Esophagus squamous epithelium (tissue), 5 donors: ENCODE measurements around the gene PIMREG. TPM values are rescaled to one million over a fixed set of nuclear protein-coding genes. Genes with fewer than 3 reads are reported as not detected.
A peak's percentile ranks its signal among the peaks of the same experiment; 100 is the strongest.

ENCODE experiments used
- DNase-seq: peaks from one replicate; lab custom pipeline; 2025; lab: John Stamatoyannopoulos, UW
- H3K27ac ChIP-seq, 4 donors: fragments of 200-600 bp; sonication (generic); one replicate each; pipeline ENCODE4 v1.5.1; 2016 to 2019; ENCODE audit warnings: mild to moderate bottlenecking in 1 of 4
- H3K27me3 ChIP-seq, 4 donors: fragments of 200-600 bp; sonication (generic); 1 replicate in 3 of 4; 2 replicates in 1 of 4; pipeline versions ENCODE4 v1.5.1 to v1.6.0; 2017 to 2021; ENCODE audit warnings: antibody characterized with exemption in 1 of 4
- H3K36me3 ChIP-seq, 3 donors: fragments of 200-600 bp; sonication (generic); one replicate each; pipeline ENCODE4 v1.5.1; 2016 to 2019
- H3K4me1 ChIP-seq, 3 donors: fragments of 200-600 bp; sonication (generic); one replicate each; pipeline ENCODE4 v1.5.1; 2017 to 2019
- H3K4me3 ChIP-seq, 4 donors: fragments of 200-600 bp; sonication (generic); 1 replicate in 3 of 4; 2 replicates in 1 of 4; pipeline ENCODE4 v1.5.1; 2016 to 2019; ENCODE audit warnings: mild to moderate bottlenecking in 2 of 4, moderate library complexity in 1 of 4
- H3K9me3 ChIP-seq, 3 donors: fragments of 200-600 bp; sonication (generic); one replicate each; pipeline ENCODE4 v1.5.1; 2016 to 2019
- CTCF ChIP-seq, 6 experiments: fragments of 450-650 bp in 4 of 6; fragments of 200-600 bp in 2 of 6; sonication (generic) in 2 of 6; IDR thresholded peaks; one replicate each; pipeline ENCODE4 v1.5.1; 2016 to 2019; ENCODE audit warnings: antibody characterized with exemption in 6 of 6, mild to moderate bottlenecking in 4 of 6, moderate library complexity in 4 of 6
- POLR2A ChIP-seq, 4 donors: fragments of 450-650 bp; IDR thresholded peaks; one replicate each; pipeline ENCODE4 v1.6.1; 2017; ENCODE audit warnings: antibody characterized with exemption in 4 of 4, mild to moderate bottlenecking in 4 of 4, moderate library complexity in 3 of 4
- WGBS, 2 donors: methylation state at CpG; one replicate each; pipeline ENCODE4 v1.1.5; 2018; 5-methylcytosine and 5-hydroxymethylcytosine counted together
- intact Hi-C: fragments of 100-400 bp; cut with DNase I; formaldehyde crosslinking; loops from one replicate; pipeline ENCODE4 v1.15.0; 2022
- total RNA-seq, 4 donors: library from RNA; depleted of rRNA; stranded (reverse); fragments of >200 nt; gene quantifications; one replicate each; pipeline ENCODE4 v1.1.0, GENCODE V29; 2016
- donor health status: DM: yes; HTN: yes; CAD: no.

PIMREG gene
- total RNA-seq, 4 donors from 2014 or later: 3.6 to 7.2 (median 5.2) TPM

- intact Hi-C loops: loop anchor here (5.0 kb wide), 1 partner anchor 835 kb away; no protein-coding TSS in a partner anchor
- Histone ChIP-seq H3K9me3 (no peaks in the 10 kb centered on the region), H3K27me3 (peaks cover 0 to 50% (median 0%) of the 10 kb centered on the region in 4 donors), H3K4me1 (peaks cover 0 to 12% (median 5%) of the 10 kb centered on the region in 3 donors), H3K27ac (no peak overlapping the region), H3K4me3 (no peak overlapping the region), H3K36me3 (no peaks in the 10 kb centered on the region)
- 49 to 53% methylated on average over 11 to 13 of the region's 13 CpGs for WGBS, 2 donors
- no peak for TF ChIP-seq POLR2A (IDR thresholded peaks at IDR 0.05)
- no peak for TF ChIP-seq CTCF (IDR thresholded peaks at IDR 0.05)
- DNase-seq: no peak
Observed at GRCh38 chr17:6422654-6423241, 21.5 kb upstream of the PIMREG start.

- Histone ChIP-seq H3K9me3 (no peaks in the 10 kb centered on the region), H3K4me3 (no peak overlapping the region), H3K27me3 (peaks cover 0 to 45% (median 0%) of the 10 kb centered on the region in 4 donors), H3K27ac (no peak overlapping the region), H3K36me3 (no peaks in the 10 kb centered on the region), H3K4me1 (peaks cover 0 to 18% (median 5%) of the 10 kb centered on the region in 3 donors)
- no peak for DNase-seq
- WGBS, 2 donors: 61 to 68% methylated on average over 8 to 14 of the region's 14 CpGs
- TF ChIP-seq POLR2A (IDR thresholded peaks at IDR 0.05) (no peak), CTCF (IDR thresholded peaks at IDR 0.05) (no peak)
- intact Hi-C loops: loop anchor here (5.0 kb wide), 1 partner anchor 837 kb away; no protein-coding TSS in a partner anchor
Observed at GRCh38 chr17:6423931-6424330, 20.3 kb upstream of the PIMREG start.

- intact Hi-C loops: no loop called here
- TF ChIP-seq POLR2A (IDR thresholded peaks at IDR 0.05): no peak
- no peak for TF ChIP-seq CTCF (IDR thresholded peaks at IDR 0.05)
Observed at GRCh38 chr17:6425407-6425806, 18.8 kb upstream of the PIMREG start.

GRCh38 chr17:6426356-6427101 lies 17.7 kb upstream of the PIMREG start:
- no peak overlapping the region for H3K27ac ChIP-seq
- no peak overlapping the region for H3K4me3 ChIP-seq
- 44 to 60% methylated on average over 5 to 10 of the region's 25 CpGs for WGBS, 2 donors
- TF ChIP-seq POLR2A (IDR thresholded peaks at IDR 0.05): no peak
- no peak for TF ChIP-seq CTCF (IDR thresholded peaks at IDR 0.05)
- H3K9me3 ChIP-seq: peaks cover 0 to 6% (median 4%) of the 10 kb centered on the region in 3 donors
- no peaks in the 10 kb centered on the region for H3K36me3 ChIP-seq
- DNase-seq: no peak
- intact Hi-C loops: no loop called here
- peaks cover 0 to 18% (median 5%) of the 10 kb centered on the region in 3 donors for H3K4me1 ChIP-seq
- peaks cover 0 to 31% (median 0%) of the 10 kb centered on the region in 4 donors for H3K27me3 ChIP-seq

More at GRCh38 chr17:6425407-6425806, 18.8 kb upstream of the PIMREG start:
- no peaks in the 10 kb centered on the region for H3K36me3 ChIP-seq
- no peak overlapping the region for H3K27ac ChIP-seq
- peaks cover 0 to 43% (median 0%) of the 10 kb centered on the region in 4 donors for H3K27me3 ChIP-seq
- 94 to 98% methylated on average over 7 to 8 of the region's 18 CpGs for WGBS, 2 donors
- peaks cover 0 to 18% (median 5%) of the 10 kb centered on the region in 3 donors for H3K4me1 ChIP-seq
- DNase-seq: no peak
- H3K4me3 ChIP-seq: no peak overlapping the region
- H3K9me3 ChIP-seq: no peaks in the 10 kb centered on the region

- peaks cover 0 to 11% (median 5%) of the 10 kb centered on the region in 3 donors for H3K4me1 ChIP-seq
- intact Hi-C loops: no loop called here
Observed at GRCh38 chr17:6427279-6427781, 16.9 kb upstream of the PIMREG start.

More at GRCh38 chr17:6427279-6427781, 16.9 kb upstream of the PIMREG start:
- no peak for TF ChIP-seq POLR2A (IDR thresholded peaks at IDR 0.05)
- peak in 1 of 6 experiments; percentile 5 for TF ChIP-seq CTCF (IDR thresholded peaks at IDR 0.05)
- DNase-seq: no peak
- Histone ChIP-seq H3K4me3 (no peak overlapping the region), H3K36me3 (no peaks in the 10 kb centered on the region), H3K27ac (no peak overlapping the region), H3K9me3 (peaks cover 0 to 6% (median 4%) of the 10 kb centered on the region in 3 donors), H3K27me3 (peaks cover 0 to 25% (median 0%) of the 10 kb centered on the region in 4 donors)
- 45 to 47% methylated on average over 7 of the region's 7 CpGs for WGBS, 2 donors
